Amniotic stem cell (primary cell): Measurements from ENCODE around the gene NUDT4B.
"Not testable (repeated sequence)": the region's sequence is repeated elsewhere in the genome, so short reads cannot be mapped to it uniquely, and the experiment has no call there.

Experiments
- DNase-seq: peaks from one replicate; lab custom pipeline; 2025; lab: John Stamatoyannopoulos, UW

Gene NUDT4B

DNA sequence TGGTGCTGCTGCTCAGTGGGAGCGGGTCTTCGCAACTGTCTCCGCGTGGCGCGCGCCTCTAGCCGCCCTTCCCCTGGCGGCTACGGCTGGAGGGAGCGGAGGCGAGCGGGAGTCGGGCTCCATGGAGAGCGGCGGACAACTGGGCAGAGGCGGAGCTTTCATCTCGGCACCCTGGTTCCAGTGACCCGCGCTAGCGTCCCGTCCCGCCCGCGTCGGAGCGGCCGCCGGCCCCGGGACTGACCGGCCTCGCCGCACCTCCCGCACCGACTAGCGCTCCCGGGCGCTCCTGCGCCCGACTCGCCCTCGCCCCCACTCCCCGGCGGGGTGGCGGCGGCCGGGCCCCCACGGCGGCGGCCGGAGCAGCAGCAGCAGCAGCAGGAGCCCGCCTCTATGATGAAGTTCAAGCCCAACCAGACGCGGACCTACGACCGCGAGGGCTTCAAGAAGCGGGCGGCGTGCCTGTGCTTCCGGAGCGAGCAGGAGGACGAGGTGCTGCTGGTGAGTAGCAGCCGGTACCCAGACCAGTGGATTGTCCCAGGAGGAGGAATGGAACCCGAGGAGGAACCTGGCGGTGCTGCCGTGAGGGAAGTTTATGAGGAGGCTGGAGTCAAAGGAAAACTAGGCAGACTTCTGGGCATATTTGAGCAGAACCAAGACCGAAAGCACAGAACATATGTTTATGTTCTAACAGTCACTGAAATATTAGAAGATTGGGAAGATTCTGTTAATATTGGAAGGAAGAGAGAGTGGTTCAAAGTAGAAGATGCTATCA, at the start of gene NUDT4B:
Gene NUDT4B (plus strand): TSS at position 212 of the 772 bp plus-strand sequence. CDS start 179 bp downstream, at position 391.
- not testable (repeated sequence) for DNase-seq

DNA sequence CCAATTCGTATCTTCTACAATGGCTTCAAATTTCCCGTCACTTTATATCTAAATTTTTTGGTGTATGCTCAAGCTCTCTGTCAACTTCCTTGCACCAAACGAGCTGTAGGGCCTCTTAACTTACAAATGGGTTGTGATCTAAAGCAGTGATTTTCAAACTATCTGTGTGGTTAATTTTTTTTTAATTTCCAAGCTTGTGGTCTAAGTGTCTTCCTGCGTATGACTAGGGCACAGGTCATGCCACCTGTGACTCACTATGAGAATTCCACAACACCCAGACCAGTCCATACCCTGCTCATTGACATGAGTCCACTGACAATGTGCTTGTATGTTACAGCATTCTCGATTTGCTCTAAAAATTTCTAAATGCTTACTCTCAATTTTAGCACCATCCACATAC, 49.2 kb upstream of the NUDT4B start:
- not testable (repeated sequence) for DNase-seq

DNA sequence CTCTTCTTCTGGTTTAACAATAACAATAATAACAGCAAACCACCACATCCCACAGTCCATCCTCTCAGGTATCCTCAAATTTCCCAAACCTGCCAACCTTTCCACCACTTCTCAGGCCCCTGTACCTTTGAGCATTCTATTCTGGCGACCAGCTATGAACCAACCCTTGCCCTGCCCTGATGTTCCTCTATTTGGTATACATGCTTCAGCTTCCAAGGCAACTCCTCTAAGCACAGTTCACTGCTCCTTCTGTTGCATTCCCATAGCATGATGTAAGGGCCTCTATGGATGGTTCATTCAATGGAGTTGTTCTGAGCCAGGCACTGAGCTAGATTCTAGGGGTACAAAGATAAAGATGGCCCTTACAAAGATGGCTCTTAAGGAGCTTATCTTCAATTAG, 46.3 kb upstream of the NUDT4B start:
- DNase-seq: not testable (repeated sequence)

DNA sequence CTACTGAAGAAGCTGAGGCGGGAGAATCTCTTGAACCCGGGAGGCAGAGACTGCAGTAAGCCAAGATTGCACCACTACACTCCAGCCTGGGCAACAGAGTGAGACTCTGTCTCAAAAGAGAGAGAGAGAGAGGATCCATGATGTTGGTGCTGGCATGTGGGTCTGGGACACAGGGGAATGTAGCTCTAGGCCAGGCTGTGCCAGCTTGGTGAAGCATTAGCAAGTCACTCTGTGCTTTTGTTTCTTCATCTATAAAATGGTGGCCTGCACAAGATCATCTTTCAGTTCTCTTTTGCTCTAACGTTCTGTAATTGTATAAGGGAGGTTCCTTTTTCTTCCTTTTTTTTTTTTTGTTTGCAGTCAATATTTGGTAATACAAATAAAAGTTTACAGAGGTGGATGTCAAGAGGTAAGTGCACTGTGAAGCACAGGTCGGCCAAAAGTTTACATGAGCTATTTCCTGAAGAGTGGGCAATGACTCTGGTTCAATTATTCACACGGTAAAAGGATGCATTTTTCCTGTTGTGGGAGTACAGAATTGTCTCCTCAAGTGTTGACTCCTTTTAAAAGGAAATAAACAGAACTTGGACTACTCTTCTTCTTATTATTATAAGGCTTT, 44.5 kb upstream of the NUDT4B start:
- not testable (repeated sequence) for DNase-seq

DNA sequence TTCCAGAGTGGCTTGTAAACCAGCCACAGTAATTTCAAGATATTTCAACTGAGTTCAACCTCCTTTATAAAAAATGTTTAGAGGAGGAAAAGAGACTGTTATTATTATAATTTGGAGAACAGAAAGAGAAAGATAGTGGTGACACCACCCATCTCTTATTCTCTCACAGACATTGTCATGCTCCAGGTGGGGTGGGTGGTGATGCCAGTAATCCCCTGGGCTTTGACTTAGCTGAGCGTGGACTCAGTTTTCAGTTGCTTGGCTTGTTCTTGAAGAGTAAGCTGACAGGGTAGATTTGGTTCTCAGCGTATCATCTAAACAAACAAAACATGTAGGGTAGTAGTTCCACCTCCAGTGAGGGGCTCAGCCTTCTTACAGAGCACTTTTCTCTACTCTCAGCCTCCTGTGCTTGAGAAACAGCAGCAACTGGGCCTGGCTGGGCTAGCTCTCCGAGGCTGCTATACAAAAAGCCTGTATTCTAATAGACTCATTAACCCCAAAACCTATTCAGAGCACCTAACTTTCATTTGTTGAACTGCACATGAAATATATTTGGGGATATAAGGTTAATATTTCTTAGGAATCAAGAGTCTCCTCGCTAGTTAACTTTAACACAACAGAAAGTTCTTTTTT, 43.1 kb upstream of the NUDT4B start:
- DNase-seq: not testable (repeated sequence)

DNA sequence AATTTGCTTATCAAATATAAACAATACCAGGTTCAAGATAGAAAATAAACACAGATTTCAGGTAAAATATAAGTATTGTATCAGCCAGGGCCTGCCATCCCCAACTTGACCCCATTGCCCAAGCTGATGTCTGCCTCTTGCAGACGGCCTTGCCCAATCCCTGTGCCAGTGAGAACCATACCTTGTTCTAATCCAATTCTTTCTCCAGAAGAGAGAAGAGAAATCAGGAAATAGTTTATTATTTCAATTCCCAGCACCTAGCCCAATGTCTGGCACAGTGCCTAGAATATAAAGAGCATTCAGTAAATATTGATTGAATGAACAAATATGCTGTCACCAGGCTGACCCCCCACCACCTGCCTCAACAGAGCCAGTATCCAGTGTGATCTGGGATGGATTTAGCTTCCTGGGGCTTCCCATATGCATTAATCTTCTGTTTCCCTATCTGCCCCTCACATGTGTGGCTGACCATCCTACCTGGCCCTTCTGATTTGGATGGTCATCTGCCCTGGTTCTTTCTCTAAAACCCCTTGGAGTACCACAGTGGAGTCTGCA, 39.7 kb upstream of the NUDT4B start:
- DNase-seq: not testable (repeated sequence)

DNA sequence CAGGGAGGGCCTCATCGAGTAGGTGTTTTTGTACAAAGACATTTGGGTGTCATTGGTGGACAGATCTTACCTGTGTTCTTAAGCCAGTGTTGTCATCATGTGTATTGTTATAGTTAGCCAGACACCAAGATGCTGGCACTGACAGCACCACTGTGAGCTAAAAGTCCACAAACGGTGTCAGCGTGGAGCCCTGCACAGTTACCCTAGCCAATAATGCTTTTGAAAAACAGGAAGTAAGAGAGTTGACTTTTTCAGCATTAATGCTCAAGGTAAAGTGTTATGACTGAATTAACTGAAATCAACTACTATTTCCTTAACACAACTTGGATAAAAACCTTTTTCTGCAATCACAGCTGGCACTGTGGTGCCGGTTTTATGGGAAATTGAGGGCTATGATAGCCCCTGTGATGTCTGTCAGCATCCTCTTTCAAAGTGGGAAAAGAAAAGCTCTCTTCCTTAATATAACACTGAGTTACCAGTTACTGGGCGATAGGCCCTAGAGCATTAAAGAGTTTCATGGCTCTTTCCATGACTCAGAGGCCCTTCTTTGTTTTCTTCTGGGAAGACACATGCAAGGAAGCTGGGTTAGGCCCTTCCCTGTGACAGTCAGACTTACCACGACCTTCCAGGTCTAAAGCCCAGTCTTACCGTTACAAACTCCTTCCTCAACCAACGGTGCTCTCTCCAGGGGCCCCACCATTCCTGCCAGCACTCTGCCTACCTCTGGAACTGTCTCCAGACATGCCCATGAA, 37.6 kb upstream of the NUDT4B start:
- DNase-seq: not testable (repeated sequence)

DNA sequence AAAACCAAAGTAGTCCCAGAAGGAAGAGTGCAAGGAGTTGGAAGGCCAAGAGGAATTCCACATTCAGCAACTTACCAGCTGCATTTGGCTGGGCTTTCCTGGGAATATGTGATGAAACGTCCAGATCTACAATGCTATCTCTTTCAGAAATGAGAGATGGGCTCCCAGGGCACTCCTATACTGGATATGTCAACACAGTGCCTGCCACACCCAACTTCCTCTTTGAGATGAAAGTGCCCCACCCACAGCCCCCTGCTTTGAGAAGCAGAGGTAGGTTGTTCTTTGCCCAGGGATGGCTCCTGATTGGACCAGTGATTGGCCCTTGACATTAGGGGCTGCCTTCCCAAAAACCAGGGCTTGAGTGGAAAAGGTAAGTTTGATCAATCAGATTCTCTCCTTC, 36.2 kb upstream of the NUDT4B start:
- not testable (repeated sequence) for DNase-seq

DNA sequence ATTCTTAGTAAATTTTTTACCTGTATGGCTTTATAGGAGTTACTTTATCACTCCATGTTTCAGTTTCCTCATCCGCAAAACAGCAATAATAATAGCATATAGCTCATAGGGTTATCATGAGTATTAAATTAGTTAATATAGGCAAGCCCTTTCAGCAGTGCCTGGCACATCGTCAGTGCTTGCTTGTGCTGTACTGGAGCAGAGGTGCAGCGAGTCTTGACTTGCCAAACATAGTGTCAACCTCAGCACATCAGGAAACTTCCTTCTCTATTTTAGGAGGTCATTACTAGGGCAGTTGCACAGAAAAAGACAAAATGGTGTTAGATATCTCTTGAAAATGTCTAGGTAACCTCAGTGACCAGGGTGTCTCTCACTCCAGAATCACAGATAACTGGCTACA, 33.1 kb upstream of the NUDT4B start:
- not testable (repeated sequence) for DNase-seq

DNA sequence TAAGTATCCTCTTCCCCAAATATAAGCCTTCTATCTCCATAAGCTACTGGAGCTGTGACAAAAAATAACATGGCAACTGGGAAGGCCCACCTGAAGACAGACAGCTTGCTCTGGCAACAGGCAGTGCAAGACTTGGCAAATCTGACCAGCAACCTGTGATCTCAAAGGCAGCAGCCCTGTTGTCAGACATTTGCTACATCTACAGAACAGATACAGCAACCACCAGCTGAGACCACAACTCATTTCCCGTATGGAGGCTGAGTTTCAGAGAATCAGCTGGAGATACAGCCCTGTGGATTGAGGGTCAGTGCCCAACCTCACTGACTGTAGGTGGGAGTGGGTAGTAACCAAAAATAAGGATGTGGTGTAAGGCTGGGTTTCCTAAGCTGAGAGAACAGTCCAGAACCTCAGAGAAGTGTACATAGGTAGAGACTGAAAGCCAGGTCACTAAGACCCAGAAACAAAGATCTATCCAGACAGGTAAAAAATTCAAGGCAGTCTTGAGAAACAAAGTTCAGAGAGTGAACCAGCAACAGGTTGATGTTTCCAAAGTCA, 31.5 kb upstream of the NUDT4B start:
- DNase-seq: not testable (repeated sequence)

DNA sequence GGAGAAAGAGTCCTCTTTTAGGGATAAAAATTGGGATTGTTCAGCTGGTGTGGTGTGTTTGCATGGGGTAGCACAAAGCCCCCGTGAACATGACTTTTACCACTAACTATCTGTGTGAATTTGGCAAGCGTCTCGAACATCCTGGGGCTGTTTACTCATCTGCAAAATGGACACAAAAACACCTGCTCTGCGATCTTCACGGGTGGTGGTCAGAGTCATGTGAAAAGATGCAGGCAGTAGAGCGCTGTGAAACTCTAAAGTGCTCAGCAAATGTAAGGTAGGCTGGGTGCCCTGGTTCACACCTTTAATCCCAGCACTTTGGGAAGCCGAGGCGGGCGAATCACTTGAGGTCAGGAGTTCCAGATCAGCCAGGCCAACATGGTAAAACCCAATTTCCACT, 27.7 kb upstream of the NUDT4B start:
- DNase-seq: not testable (repeated sequence)

DNA sequence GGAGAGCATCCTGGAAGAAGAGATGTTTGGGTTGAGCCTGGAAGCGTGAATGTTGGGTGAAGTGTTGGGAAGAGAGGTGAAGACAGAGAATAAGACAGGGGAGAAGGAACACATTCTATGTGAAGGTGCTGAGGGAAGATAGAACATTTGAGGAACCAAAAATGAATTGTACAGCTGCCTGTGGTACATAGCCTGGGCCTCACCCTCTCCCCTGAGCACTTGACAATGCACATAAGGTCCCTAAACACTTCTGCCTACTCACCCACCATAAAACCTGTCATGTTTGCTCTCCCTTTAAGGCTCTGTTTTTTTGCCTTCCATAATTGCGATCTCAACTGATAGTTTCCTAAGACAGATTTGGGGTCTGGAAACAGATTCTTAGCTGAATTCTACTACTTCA, 25.8 kb upstream of the NUDT4B start:
- not testable (repeated sequence) for DNase-seq

DNA sequence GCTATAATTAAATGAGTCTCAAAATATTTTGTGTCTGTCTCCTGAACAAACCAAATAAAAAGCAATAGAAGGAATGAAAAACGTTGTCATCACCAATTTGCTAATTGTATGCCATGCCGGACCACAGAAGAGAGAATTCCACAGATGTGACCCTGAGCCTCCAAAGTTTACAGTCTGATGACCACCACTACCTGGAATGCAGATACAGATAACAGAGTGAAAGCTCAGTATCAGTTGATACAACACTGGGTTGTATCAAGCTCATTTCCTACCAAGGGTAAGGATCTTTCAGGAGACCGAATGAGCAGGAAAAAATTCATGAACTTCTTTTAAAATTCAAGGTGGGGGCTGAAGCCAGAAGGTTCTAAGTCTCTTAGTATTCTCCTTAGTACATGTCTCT, 25.1 kb upstream of the NUDT4B start:
- not testable (repeated sequence) for DNase-seq

DNA sequence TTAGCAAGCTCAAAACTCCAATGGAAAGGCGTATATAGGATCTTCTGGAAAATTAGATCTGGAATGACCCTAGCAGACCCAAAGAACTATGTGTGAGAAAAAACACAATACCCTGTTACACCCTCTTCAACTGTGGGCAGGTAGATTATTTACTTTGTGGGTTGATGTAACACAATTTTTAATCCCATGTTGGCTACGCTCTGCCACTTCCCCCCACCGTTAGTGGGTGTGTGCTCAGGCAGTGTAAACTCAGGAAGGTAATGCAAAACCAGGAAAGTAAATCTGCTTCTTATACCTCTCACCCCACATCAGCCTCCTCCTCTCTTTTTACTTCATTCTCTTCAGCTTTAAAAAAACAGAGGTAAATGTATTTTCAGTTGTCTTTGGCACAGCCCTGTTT, 23.7 kb upstream of the NUDT4B start:
- not testable (repeated sequence) for DNase-seq

DNA sequence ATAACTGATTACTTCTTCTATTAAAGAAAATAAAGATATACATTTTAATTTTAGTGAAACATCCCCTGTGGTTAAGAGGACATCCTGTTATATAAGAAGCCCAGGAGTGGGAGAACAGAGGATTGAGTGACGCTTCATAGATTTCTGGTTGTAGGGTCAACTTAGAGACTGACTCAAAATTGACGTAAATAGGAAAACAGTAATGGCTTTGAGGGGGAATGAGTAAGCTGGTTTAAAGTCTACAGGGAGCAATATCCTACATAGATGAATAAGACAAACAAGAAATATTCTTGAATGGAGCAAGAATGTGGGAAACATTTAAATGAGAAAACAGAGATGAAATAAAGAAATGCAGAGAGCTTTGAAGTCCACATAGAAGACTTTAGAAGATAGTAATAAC, 20.7 kb upstream of the NUDT4B start:
- DNase-seq: not testable (repeated sequence)

DNA sequence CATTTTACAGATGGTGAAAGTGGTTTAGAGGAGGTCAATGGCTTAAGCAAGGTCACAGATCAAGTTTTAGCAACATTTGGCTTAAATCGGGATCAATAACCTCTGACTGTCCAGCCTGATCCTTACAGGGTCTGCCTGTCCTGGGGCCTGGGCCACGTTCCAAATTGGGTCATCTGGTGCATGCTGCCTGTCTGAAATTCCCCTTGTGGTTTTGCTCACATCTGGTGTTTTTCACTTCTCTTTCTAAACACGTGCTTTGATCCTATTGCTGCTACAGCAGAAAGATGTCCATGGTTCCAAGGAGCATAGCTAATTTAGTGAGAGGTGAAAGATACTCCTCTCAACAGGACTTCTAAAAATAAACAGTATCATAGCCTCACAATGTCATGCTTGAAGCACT, 19.4 kb upstream of the NUDT4B start:
- not testable (repeated sequence) for DNase-seq

DNA sequence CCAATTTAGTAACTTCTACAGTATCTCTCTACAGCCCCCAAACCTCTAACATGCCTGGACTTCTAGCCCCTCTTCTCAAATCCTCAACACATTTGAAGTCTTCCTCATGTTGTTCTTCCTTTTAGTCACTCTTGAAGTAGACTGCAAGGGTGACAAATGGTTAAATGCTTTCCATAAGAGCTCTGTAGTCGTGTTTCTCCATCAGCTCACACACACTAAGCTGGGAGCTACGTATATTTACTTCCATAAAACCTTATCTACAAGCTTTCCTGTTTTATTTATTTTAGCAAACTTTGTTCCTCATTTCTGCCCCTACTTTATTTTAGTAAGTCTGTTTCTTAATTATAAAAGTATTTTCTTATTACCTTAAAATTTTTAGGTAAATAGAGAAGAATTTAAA, 19.0 kb upstream of the NUDT4B start:
- DNase-seq: not testable (repeated sequence)

DNA sequence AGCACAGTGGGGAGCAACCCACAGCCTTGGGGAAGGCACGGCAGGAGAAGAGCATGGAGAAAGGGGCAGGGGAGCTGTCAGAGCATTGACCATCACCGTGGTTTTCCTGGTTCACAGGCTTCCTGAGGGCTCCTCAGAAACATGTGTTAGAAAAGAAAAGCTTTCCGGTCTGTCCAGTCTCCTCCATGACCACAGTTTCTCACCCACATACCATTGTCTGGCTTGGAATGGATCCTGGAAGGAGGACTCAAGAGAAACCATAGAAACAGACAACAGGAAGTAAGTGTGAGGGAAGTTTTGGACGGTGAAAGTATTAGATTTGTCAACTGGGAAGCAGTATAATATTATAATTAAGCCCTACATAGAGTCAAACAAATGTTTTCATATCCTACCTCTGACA, 16.3 kb upstream of the NUDT4B start:
- not testable (repeated sequence) for DNase-seq

DNA sequence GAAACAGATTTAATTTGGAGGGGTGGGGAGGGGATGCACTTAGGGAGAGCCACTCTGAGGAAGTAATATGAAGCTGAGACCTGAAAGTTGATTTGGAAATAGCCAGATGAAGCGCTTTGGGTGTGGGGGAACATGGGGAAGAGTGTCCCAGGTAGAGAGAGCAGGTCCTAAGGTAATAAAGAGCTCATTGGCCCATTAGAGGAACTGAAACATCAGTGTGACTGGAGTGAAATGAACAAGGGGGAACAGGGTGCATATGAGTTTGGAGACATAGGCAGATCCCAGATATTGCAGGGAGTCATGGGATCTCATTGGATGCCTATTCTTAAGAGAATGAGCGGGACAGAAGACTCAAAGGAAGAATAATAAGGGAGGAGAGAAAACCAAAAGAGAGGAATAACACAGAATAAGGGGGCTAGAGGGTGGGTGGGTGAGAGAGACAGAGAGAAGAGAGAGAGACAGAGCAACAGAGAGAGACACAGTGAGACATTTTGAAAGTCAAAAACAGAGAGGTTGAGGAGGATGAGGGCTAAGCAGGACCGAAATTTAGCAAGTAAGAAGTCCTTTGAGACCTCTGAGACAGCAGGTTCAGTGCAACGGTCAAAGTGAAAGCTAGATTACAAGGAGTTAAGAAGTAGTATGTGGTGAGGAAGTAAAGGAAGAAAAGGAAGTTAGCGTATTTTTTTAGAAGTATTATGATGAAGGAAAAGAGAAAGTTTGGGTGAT, 14.8 kb upstream of the NUDT4B start:
- DNase-seq: not testable (repeated sequence)

DNA sequence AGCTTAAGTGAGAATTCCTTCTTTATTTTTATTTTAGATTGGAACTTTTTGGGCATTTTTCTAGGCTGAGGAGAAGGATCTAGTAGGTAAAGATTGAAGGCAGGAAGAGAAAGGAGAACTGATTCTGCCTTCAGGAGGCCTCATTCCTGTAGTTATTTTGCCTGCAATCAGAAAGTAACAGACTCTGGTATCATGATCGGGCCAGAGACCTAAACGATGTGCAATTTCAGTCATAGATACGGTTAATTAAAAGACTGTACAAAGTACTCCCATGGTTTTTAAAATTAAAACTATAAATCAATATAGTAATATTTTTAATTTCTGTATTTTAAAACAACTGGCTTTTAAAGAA, 14.3 kb upstream of the NUDT4B start:
- DNase-seq: not testable (repeated sequence)

DNA sequence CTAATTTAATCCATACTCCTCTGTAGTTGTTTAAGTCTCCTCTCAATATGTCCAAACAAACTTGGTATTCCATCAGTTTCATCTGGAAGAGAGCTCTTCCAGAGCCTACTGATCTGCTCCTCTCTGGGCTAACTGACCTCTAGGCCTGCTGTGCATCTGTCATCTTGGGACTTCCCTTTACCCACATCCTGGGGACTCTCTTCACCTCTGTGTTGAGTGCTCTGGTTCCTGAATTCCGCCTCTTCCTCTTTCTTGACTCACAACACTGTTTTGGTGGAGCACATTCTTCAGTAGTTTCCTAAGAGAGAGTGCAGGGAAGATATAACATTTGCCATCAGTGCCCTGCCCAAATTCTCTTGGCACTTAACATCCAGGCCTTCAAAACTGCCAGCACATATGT, 13.0 kb upstream of the NUDT4B start:
- not testable (repeated sequence) for DNase-seq
